Measurements from ENCODE around the gene NKTR.

The NKTR gene

GRCh38 chr3:42633544-42633943 is 33.1 kb downstream of the NKTR start:
- no peak for TF ChIP-seq SPI1 (IDR thresholded peaks at IDR 0.05; ENCODE audit: borderline replicate concordance, low read depth)
- Histone ChIP-seq H3K27ac (replicated peaks) (no peak overlapping the region), H3K27me3 (ENCODE audit: insufficient read depth, poor library complexity, severe bottlenecking) (no peaks in the 10 kb centered on the region), H3K4me3 (replicated peaks; ENCODE audit: insufficient read depth, low read length) (no peak overlapping the region)
- no peak for DNase-seq (ENCODE audit: low read depth in 1 of 2, low spot score in 1 of 2)

GRCh38 chr3:42635111-42635510 is 34.6 kb downstream of the NKTR start:
- TF ChIP-seq GABPA (IDR thresholded peaks at IDR 0.05; ENCODE audit: low read depth) (no peak), SPI1 (IDR thresholded peaks at IDR 0.05; ENCODE audit: borderline replicate concordance, low read depth) (peak; percentile 84), CTCF (IDR thresholded peaks at IDR 0.05; ENCODE audit: insufficient read depth, low read length) (peak; percentile 9)
- H3K27me3 ChIP-seq (ENCODE audit: insufficient read depth, poor library complexity, severe bottlenecking) = no peaks in the 10 kb centered on the region
- DNase-seq (ENCODE audit: low read depth in 1 of 2, low spot score in 1 of 2) = no peak
- H3K4me3 ChIP-seq (replicated peaks; ENCODE audit: insufficient read depth, low read length) = no peak overlapping the region
- no peak overlapping the region for H3K27ac ChIP-seq (replicated peaks)

DNA sequence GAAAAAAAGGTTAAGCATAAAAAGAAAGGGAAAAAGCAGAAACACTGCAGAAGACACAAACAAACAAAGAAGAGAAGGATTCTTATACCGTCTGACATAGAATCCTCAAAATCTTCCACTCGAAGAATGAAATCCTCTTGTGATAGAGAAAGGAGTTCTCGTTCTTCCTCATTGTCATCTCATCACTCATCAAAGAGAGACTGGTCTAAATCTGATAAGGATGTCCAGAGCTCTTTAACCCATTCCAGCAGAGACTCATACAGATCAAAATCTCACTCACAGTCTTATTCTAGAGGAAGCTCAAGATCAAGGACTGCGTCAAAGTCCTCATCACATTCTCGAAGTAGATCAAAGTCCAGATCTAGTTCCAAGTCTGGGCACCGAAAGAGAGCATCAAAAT is 36.5 kb downstream of the NKTR start:
- DNase-seq (ENCODE audit: low read depth in 1 of 2, low spot score in 1 of 2) = no peak
- Histone ChIP-seq H3K27me3 (ENCODE audit: insufficient read depth, poor library complexity, severe bottlenecking) (no peaks in the 10 kb centered on the region), H3K27ac (replicated peaks) (no peak overlapping the region), H3K4me3 (replicated peaks; ENCODE audit: insufficient read depth, low read length) (no peak overlapping the region)
- TF ChIP-seq REST (IDR thresholded peaks at IDR 0.05; ENCODE audit: insufficient replicate concordance, low read depth) (no peak), POLR2AphosphoS5 (IDR thresholded peaks at IDR 0.05; ENCODE audit: low read depth) (no peak), CTCF (IDR thresholded peaks at IDR 0.05; ENCODE audit: insufficient read depth, low read length) (no peak), GABPA (IDR thresholded peaks at IDR 0.05; ENCODE audit: low read depth) (no peak), SPI1 (IDR thresholded peaks at IDR 0.05; ENCODE audit: borderline replicate concordance, low read depth) (no peak)

DNA sequence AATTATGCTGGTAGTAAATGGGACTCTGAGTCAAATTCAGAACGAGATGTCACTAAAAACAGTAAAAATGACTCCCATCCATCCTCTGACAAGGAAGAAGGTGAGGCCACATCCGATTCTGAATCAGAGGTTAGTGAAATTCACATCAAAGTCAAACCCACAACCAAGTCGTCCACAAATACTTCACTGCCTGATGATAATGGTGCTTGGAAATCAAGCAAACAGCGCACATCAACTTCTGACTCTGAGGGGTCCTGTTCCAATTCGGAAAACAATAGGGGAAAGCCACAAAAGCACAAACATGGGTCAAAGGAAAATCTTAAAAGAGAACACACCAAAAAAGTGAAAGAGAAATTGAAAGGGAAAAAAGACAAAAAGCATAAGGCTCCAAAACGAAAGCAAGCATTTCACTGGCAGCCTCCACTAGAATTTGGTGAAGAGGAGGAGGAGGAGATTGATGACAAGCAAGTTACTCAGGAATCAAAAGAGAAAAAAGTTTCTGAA is 37.9 kb downstream of the NKTR start:
- DNase-seq (ENCODE audit: low read depth in 1 of 2, low spot score in 1 of 2) = no peak
- H3K27me3 ChIP-seq (ENCODE audit: insufficient read depth, poor library complexity, severe bottlenecking) = no peaks in the 10 kb centered on the region
- TF ChIP-seq CTCF (IDR thresholded peaks at IDR 0.05; ENCODE audit: insufficient read depth, low read length) = no peak
- TF ChIP-seq GABPA (IDR thresholded peaks at IDR 0.05; ENCODE audit: low read depth) = no peak
- no peak for TF ChIP-seq REST (IDR thresholded peaks at IDR 0.05; ENCODE audit: insufficient replicate concordance, low read depth)
- no peak for TF ChIP-seq POLR2AphosphoS5 (IDR thresholded peaks at IDR 0.05; ENCODE audit: low read depth)
- H3K4me3 ChIP-seq (replicated peaks; ENCODE audit: insufficient read depth, low read length) = no peak overlapping the region
- H3K27ac ChIP-seq (replicated peaks) = no peak overlapping the region
